ENCODE data around the gene PAPOLA.

DNA sequence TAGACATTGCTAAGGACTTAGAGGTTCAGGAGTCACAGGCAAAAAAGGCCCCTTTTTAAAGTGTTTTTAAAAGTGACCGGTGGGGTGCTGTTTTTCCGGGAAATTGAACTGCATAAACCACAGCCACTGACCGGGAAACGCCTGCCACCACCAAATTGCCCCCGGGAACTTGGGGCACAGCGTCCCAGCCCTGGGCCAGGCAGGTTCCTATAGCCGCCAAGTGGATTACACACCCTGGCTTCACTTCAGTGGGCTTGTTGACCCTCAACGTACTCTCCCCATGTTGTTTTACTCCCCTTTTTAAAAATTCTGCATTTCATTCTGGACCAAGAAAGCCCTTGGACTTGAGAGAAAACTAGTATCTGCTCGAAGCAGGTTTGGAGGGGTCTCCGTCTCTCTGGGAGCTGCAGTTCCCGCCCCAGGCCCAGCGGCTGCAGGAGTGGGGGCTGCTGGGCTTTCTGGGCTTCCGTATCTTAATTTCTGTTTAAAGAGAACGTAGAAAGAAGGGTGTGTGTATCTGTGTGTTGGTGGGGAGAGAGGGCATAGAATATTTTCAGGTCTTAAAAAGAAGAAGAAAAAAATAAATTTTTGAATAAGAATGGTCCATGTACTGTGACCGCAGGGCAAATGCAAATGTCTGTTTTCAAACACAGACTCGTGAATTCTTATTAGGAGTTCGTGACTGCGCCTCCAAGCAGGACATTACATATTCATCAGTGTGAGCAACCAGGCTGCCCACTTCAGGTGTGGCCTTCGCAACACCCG, 82.9 kb downstream of the PAPOLA start:
- TF ChIP-seq, protein P1, sequence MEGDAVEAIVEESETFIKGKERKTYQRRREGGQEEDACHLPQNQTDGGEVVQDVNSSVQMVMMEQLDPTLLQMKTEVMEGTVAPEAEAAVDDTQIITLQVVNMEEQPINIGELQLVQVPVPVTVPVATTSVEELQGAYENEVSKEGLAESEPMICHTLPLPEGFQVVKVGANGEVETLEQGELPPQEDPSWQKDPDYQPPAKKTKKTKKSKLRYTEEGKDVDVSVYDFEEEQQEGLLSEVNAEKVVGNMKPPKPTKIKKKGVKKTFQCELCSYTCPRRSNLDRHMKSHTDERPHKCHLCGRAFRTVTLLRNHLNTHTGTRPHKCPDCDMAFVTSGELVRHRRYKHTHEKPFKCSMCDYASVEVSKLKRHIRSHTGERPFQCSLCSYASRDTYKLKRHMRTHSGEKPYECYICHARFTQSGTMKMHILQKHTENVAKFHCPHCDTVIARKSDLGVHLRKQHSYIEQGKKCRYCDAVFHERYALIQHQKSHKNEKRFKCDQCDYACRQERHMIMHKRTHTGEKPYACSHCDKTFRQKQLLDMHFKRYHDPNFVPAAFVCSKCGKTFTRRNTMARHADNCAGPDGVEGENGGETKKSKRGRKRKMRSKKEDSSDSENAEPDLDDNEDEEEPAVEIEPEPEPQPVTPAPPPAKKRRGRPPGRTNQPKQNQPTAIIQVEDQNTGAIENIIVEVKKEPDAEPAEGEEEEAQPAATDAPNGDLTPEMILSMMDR (IDR thresholded peaks at IDR 0.05): no peak
- TF ChIP-seq POLR2A (IDR thresholded peaks at IDR 0.05): no peak

Data from breast epithelium (tissue), 3 donors.